ENCODE results near the gene NHSL2. TPM values are rescaled to one million over a fixed set of nuclear protein-coding genes. Genes with fewer than 3 reads are reported as not detected.
A peak's percentile ranks its signal among the peaks of the same experiment; 100 is the strongest.

The NHSL2 gene
- total and polyA plus RNA-seq, 8 donors, result under 0.01 to 6.4 (median 1.7) TPM

- H3K4me3 ChIP-seq, result no peak overlapping the region
- no peaks in the 10 kb centered on the region for H3K9me3 ChIP-seq
- peaks cover 0 to 8% (median 0%) of the 10 kb centered on the region in 3 donors for H3K27me3 ChIP-seq
- H3K27ac ChIP-seq, result no peak overlapping the region
- 35 to 92% (median 77%) methylated on average over 1 of the region's 1 CpG for WGBS, 5 donors
- intact Hi-C loops (cut with DNase I; ENCODE audit: low total_unique reads), result no loop called here
- H3K4me1 ChIP-seq, result no peaks in the 10 kb centered on the region
- DNase-seq, result no peak
- TF ChIP-seq EP300 (IDR thresholded peaks at IDR 0.05), result no peak
- no peak for TF ChIP-seq POLR2AphosphoS5 (IDR thresholded peaks at IDR 0.05)
- TF ChIP-seq CTCF (IDR thresholded peaks at IDR 0.05), result no peak
- TF ChIP-seq POLR2A (IDR thresholded peaks at IDR 0.05), result no peak
- H3K36me3 ChIP-seq, result no peaks in the 10 kb centered on the region
Measured at GRCh38 chrX:71936632-71937031, 26.0 kb downstream of the NHSL2 start.

GRCh38 chrX:71938371-71938770 is 27.7 kb downstream of the NHSL2 start:
- WGBS, 5 donors, result 63 to 87% (median 77%) methylated on average over 5 of the region's 5 CpGs
- Histone ChIP-seq H3K4me1 (no peaks in the 10 kb centered on the region), H3K9me3 (no peaks in the 10 kb centered on the region), H3K4me3 (no peak overlapping the region), H3K36me3 (no peaks in the 10 kb centered on the region), H3K27ac (no peak overlapping the region), H3K27me3 (peaks cover 0 to 11% (median 0%) of the 10 kb centered on the region in 3 donors)
- intact Hi-C loops (cut with DNase I; ENCODE audit: low total_unique reads), result no loop called here
- no peak for TF ChIP-seq POLR2AphosphoS5 (IDR thresholded peaks at IDR 0.05)
- TF ChIP-seq CTCF (IDR thresholded peaks at IDR 0.05), result no peak
- TF ChIP-seq EP300 (IDR thresholded peaks at IDR 0.05), result no peak
- no peak for TF ChIP-seq POLR2A (IDR thresholded peaks at IDR 0.05)
- DNase-seq, result no peak

DNA sequence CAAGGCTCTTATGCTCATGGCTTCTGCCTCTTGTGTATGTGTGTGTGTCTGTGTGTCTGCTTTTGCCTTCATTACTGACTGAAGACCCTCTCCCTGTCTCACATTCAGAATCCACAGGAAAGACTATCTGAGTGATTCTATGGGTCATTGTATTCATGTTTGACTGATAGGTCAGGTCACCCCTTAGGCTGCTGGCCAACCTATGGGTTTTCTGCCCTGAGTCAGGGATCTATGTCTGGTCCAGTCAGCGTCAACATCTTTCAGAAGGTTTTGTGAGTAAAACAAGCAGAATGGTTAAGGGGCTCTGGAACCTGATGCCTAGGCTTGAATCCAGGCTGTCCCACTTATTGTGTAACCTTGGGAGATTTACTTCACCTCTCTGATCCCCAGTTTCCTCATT is 30.5 kb downstream of the NHSL2 start:
- H3K27me3 ChIP-seq, result peaks cover 0 to 19% (median 0%) of the 10 kb centered on the region in 3 donors
- peak overlapping the region in 2 of 5 donors; percentile 39 to 63 for H3K27ac ChIP-seq
- DNase-seq, result no peak
- no peak overlapping the region for H3K4me3 ChIP-seq
- H3K4me1 ChIP-seq, result peaks cover 0 to 8% (median 0%) of the 10 kb centered on the region in 4 donors
- H3K36me3 ChIP-seq, result no peaks in the 10 kb centered on the region
- no peak for TF ChIP-seq EP300 (IDR thresholded peaks at IDR 0.05)
- no peak for TF ChIP-seq POLR2A (IDR thresholded peaks at IDR 0.05)
- no peak for TF ChIP-seq CTCF (IDR thresholded peaks at IDR 0.05)
- TF ChIP-seq POLR2AphosphoS5 (IDR thresholded peaks at IDR 0.05), result no peak
- H3K9me3 ChIP-seq, result no peaks in the 10 kb centered on the region
- WGBS, 5 donors, result 71 to 96% (median 90%) methylated on average over 1 of the region's 1 CpG
- intact Hi-C loops (cut with DNase I; ENCODE audit: low total_unique reads), result no loop called here

DNA sequence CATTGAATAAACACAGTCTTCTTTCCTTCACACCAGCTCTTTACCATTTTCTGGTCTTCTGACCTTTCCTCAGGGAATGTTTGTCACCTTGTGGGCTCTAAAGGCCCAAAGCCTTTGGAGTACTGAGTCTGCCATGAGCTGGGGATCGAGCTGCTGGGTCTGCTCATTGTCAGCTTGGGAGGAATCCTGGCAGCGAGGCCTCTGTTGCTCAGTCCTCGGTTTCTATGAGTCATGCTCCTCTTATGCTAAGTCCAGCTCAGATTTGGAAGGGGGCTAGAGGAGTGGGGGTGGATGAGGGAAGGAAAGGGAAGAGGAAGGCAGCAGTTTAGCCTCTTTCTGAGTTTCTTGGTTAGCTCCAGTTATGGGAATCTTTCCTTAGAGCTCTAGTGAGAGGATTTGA is 31.1 kb downstream of the NHSL2 start:
- WGBS, 5 donors, result 28 to 56% (median 39%) methylated on average over 3 of the region's 3 CpGs

DNA sequence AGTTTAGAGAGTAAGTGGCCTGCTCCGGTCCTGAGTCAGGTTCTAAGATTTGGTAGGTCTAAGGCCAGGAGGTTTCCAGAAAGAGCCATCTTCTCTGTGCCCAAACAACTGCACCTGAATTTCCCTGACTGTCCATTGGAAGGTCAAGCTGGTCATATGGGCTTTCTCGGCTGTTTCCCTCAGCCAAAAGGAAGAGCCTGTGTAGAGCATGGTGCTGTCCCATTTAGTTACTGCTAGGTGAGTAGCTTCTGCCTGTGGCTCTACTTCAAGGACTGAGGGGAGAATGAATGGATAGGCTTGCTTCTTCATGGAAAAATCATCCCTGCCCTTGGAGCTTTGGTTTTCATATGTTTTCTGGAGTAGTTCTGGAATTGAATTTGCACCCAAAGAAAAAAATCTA is 33.7 kb downstream of the NHSL2 start:
- no peaks in the 10 kb centered on the region for H3K36me3 ChIP-seq
- peaks cover 0 to 25% (median 0%) of the 10 kb centered on the region in 3 donors for H3K27me3 ChIP-seq
- H3K27ac ChIP-seq, result no peak overlapping the region
- 71 to 93% (median 80%) methylated on average over 1 to 2 of the region's 2 CpGs for WGBS, 5 donors
- no peak for DNase-seq
- no peaks in the 10 kb centered on the region for H3K9me3 ChIP-seq
- intact Hi-C loops (cut with DNase I; ENCODE audit: low total_unique reads), result no loop called here
- TF ChIP-seq EP300 (IDR thresholded peaks at IDR 0.05) (no peak), CTCF (IDR thresholded peaks at IDR 0.05) (no peak), POLR2AphosphoS5 (IDR thresholded peaks at IDR 0.05) (no peak), POLR2A (IDR thresholded peaks at IDR 0.05) (no peak)
- H3K4me3 ChIP-seq, result no peak overlapping the region
- peaks cover 0 to 8% (median 0%) of the 10 kb centered on the region in 4 donors for H3K4me1 ChIP-seq

More for the DNA sequence above, 31.1 kb downstream of the NHSL2 start:
- H3K9me3 ChIP-seq, result no peaks in the 10 kb centered on the region
- no peak overlapping the region for H3K4me3 ChIP-seq
- peak overlapping the region in 2 of 5 donors; percentile 39 to 63 for H3K27ac ChIP-seq
- peaks cover 0 to 21% (median 0%) of the 10 kb centered on the region in 3 donors for H3K27me3 ChIP-seq
- intact Hi-C loops (cut with DNase I; ENCODE audit: low total_unique reads), result no loop called here
- TF ChIP-seq EP300 (IDR thresholded peaks at IDR 0.05) (no peak), POLR2AphosphoS5 (IDR thresholded peaks at IDR 0.05) (peak in 1 of 3 donors; percentile 58)
- peaks cover 0 to 8% (median 0%) of the 10 kb centered on the region in 4 donors for H3K4me1 ChIP-seq
- H3K36me3 ChIP-seq, result no peaks in the 10 kb centered on the region
- peak in 1 of 2 donors; percentile 86 for DNase-seq
